ENCODE measurements around the gene ZNF557. TPM values are rescaled to one million over a fixed set of nuclear protein-coding genes. Genes with fewer than 3 reads are reported as not detected.

The ZNF557 gene
- total and polyA plus RNA-seq, 2 of the 8 experiments (the other 6 are each of a cell fraction or from before 2014, with no cell fraction given) = 1.4 to 7.4 TPM

DNA sequence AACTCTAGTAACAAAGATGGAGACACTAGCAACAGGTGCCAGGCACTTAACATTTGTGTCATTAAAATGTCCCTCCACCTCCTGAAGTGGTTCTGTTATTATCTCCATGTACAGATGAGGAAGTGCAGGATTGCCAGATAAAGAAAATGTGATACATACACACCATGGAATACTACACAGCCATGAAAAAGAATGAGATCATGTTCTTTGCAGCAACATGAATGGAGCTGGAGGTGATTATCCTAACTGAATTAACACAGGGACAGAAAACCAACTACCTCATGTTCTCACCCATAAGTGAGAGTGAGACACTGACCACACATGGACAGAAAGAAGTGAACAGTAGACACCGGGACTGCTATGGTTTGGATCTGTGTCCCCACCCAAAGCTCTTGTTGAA is 60.5 kb downstream of the ZNF557 start:
- Histone ChIP-seq H3K4me1 (replicated peaks in 1 of 4; ENCODE audit: control insufficient read depth in 3 of 4, insufficient read depth in 4 of 4, low read length in 3 of 4) (no peaks in the 10 kb centered on the region), H3K23me2 (ENCODE audit: low read depth, low read length) (no peaks in the 10 kb centered on the region), H2BK120ac (replicated peaks; ENCODE audit: low read depth, low read length) (no peak overlapping the region), H3K14ac (ENCODE audit: insufficient read length) (no peak overlapping the region), H2BK5ac (ENCODE audit: low read depth, low read length) (no peak overlapping the region), H3K9ac (replicated peaks in 1 of 4; ENCODE audit: extremely low read depth in 1 of 4, low read depth in 3 of 4, low read length in 3 of 4) (no peak overlapping the region), H4K20me1 (replicated peaks in 1 of 2; ENCODE audit: control insufficient read depth in 1 of 2, insufficient read depth in 2 of 2, low read length in 2 of 2) (no peaks in the 10 kb centered on the region), H3K4ac (replicated peaks; ENCODE audit: insufficient read length, low read depth, low read length) (no peak overlapping the region), H3K18ac (ENCODE audit: extremely low read depth, low read length) (no peak overlapping the region), H4K8ac (ENCODE audit: extremely low read depth, insufficient read depth, low read length) (no peak overlapping the region), H3K27ac (ENCODE audit: low read depth, low read length) (no peak overlapping the region), H3K4me2 (ENCODE audit: insufficient read depth in 1 of 2, low read depth in 2 of 2, low read length in 2 of 2) (no peak overlapping the region), H2AFZ (ENCODE audit: low read length) (no peak overlapping the region), H4K5ac (ENCODE audit: insufficient read length, low read depth, low read length) (no peak overlapping the region), H3K23ac (ENCODE audit: insufficient read length) (no peak overlapping the region), H3K27me3 (replicated peaks in 1 of 4; ENCODE audit: control insufficient read depth in 3 of 4, extremely low read depth in 1 of 4, insufficient read depth in 3 of 4, low read length in 3 of 4) (no peaks in the 10 kb centered on the region), H4K91ac (replicated peaks; ENCODE audit: insufficient read length, low read length) (no peak overlapping the region), H3K9me3 (ENCODE audit: insufficient read depth in 2 of 2, low read depth in 1 of 2, low read length in 1 of 2) (peaks cover 7 to 12% of the 10 kb centered on the region in 2 experiments; a peak in 3 of 4 replicates), H3K79me1 (ENCODE audit: low read depth, low read length) (no peaks in the 10 kb centered on the region), H3K4me3 (ENCODE audit: extremely low read depth in 1 of 4, insufficient read depth in 2 of 4, low read depth in 3 of 4, low read length in 4 of 4) (no peak overlapping the region), H2BK12ac (ENCODE audit: low read depth, low read length) (no peak overlapping the region), H3K36me3 (ENCODE audit: control insufficient read depth in 2 of 4, insufficient read depth in 4 of 4, low read length in 3 of 4) (peaks cover 6 to 37% (median 23%) of the 10 kb centered on the region in 4 experiments; a peak in 6 of 8 replicates), H3K79me2 (ENCODE audit: control insufficient read depth in 1 of 2, insufficient read depth in 2 of 2, low read length in 2 of 2) (no peaks in the 10 kb centered on the region), H2BK20ac (ENCODE audit: low read length) (no peak overlapping the region), H2AK5ac (ENCODE audit: low read depth, low read length) (no peak overlapping the region), H3K56ac (replicated peaks; ENCODE audit: insufficient read length, low read depth, low read length) (no peak overlapping the region), H2BK15ac (ENCODE audit: low read length) (no peak overlapping the region)
- ChIA-PET POLR2A (ENCODE audit: partially characterized antibody) (no interaction called here), CTCF (ENCODE audit: partially characterized antibody) (no interaction called here)
- TF ChIP-seq PHF8 (conservative IDR thresholded peaks at IDR 0.05; ENCODE audit: low read depth, low read length) (no peak), NRF1 (IDR thresholded peaks at IDR 0.05; ENCODE audit: low read depth, low read length) (no peak), CHD2 (IDR thresholded peaks at IDR 0.05; ENCODE audit: low read length) (no peak)
- whole genome bisulfite sequencing, 2 experiments (ENCODE audit: extremely low coverage in 1 of 2, insufficient coverage in 1 of 2, insufficient read length in 1 of 2, insufficient replicate concordance in 2 of 2, low coverage in 1 of 2, low lambda C conversion rate in 2 of 2, missing lambda C conversion rate in 1 of 2) = 92% methylated on average over 1 of the region's 1 CpG; no CpG with 5 or more reads in 1 of the 2 experiments
- DNase-seq (ENCODE audit: low read depth in 1 of 2, low spot score in 2 of 2) (no peak), FAIRE-seq (no peak)

All from H1 (cell line).